GM21786 (cell line): ENCODE measurements around the gene LIMCH1.

Source experiments
- ATAC-seq: cut with Tn5 transposase; IDR thresholded peaks from one replicate; pipeline ENCODE4 v1.9.1; 2021; ENCODE audit not compliant: unreplicated experiment

Gene LIMCH1

DNA sequence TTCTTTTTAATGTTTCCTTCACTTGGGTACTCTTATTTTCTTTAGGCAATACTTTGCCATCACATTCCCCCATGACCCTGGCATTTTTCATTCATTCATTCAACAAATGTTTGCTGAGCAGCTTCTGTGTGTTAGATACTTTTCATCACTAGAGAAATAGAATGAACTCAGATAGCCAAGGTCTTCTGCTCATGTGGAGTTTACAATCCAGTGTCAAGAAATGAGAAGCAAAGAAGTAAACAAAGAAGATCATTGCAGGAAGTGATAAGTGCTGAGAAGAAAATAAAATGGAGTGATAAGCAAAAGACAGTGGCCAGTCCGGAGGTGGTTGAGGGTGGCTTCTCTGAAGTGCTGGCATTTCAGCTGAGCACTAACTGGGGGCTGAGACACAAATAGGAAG, 63.1 kb downstream of the LIMCH1 start:
- no peak for ATAC-seq

DNA sequence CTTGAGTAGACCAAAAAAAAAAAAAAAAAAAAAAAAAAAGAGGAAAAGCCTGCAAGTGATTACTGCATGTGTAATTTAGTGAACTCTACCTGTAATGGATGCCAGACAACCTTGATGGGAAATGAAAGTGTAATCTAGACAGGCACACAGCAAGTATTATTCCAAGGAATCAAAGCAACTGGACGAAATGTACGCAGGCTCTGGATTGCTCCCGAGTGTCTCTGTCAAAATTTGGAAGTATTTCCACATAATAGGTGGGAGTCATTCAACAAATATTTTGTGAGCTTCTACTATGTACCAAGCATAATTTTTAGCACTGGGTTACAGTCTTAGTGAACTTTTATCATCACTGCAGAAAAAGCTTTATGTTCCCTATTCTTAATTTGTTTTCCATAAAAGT, 64.2 kb downstream of the LIMCH1 start:
- ATAC-seq: no peak

DNA sequence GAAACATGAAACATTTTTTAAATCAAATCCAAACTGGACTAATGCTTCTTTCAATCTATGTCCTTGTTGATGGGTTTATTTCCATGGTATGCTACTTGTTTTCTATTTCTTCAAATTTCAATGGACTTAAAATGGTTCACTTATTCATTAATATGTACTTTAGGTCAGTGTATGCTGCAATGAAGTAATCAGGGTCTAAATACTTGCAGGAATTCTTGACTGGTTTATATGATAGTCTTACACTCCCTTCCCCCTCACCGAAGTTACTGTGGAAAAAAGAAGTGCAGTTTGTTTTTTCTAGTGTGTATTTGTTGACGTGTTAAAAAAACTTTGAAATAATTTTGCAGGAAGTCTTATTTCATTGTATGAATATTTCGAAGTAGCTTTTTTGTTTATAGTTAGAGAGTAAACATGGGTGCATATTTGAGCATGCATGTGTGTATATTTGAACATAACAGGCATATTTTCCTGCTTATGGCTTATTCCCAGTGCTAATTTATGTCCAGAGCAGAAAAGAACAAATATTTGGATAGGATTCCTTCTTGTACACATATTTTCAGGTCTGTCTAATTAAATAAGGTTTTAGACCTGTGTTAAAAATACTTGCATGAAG, 65.0 kb downstream of the LIMCH1 start:
- ATAC-seq: no peak

DNA sequence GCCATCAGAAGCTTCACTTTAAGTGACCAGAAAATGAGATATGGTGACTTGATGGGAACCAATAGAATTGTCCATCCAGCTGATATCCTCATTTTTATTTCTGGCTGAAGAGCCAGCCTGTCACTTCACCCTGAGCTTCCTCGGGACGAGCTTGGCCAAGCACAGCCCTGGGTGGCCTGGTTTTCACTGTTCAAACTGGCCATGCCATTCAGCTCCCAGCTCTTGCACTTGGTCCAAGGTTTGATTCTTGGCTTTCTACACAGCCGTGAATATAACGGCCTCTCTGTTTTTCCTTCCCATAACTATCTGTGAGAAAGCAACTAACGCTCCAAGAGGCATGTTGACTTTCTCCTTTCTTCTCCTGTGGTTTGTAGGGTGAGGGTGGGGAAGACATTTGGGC, 71.9 kb downstream of the LIMCH1 start:
- no peak for ATAC-seq

DNA sequence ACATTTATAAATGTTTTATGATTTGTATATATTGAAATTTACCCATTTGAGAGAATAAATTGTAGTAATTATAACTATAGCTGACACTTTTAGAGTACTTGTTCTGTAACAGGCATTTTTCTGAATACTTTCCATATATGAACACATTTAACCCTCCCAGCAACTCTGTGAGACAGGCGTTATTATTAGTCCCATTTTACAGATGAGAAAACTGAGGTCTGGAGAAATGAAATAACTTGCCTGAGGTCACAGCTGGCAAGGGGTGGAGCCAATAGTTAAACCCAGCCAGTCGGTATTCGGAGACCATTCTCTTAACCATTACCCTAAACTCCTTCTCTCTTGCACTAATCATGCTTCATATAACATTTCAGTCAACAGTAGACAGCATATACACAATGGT, 72.5 kb downstream of the LIMCH1 start:
- ATAC-seq: no peak

DNA sequence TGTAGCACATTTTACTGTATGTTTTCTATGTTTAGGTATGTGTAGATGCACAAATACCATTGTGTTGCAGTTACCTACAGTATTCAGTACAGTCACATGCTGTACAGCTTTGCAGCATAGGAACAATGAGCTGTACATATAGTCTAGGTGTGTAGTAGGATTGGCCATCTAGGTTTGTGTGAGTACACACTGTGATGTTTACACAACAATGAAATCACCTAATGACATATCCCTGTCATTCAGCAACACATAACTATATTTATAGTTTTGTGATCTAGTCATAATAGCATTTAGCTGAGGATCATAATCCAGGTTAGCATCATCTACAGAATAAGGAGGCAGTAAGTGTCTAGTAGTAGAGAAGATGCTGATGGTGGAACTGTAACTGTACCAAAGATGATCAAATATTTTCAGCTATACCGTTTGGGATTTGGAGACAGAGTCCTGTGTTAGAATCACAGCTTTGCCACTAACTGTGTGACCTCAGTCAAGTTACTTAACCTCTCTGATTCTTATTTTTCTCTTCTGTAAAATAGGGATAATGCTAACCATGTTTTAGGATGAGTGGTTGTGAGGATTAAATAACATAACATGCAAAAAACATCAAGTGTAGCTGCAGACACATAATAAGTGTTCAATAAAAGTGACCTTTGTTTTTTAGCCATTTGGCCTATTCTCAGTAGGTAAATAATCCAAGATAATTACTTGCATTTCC, 73.3 kb downstream of the LIMCH1 start:
- no peak for ATAC-seq

DNA sequence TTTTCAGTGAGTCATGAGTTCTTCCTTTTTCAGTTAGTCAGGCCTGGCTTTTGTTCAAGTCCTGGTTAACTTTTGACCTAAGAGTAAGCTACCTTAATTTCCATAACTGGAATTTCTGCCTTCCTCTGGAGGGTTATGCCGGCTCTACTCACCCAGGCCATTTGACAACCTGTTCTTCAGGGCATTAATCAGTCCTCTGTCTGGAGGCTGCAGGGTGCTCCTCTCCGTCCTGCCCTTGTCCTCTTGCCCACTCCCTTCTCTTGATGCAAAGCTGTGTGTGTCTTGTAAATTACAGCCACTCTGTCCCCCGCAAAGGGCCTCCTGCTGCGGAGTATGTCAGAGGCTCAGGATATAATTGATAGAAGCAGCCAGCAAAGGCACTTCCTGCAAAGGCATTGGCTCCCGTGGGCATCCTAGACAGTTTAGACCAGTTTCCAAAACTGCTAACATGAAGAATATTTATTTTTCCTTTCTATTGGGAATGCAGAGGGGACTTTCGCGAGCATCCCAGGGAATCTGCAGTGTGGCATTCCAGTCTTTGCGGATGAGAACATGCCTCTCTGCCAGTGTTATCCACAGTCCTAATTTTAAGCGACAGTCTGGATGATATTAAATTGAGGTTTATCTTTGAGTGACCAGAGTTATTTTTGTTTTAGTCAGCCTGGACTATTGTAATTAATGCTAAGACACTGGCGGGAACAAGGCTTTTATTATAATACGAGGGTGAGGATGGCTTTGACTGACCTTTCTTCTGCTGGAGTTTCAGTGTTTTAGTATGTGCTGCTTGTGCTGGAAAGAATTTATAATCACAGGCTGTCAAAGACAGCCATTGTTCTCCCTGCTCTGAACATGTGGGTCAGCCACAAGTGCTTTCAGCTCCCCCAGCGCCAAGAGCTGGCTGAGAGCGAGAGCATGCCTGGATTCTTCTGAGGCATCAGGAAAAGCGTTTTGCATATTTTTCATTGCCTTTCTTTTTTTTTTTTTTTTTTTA, 74.2 kb downstream of the LIMCH1 start:
- no peak for ATAC-seq

DNA sequence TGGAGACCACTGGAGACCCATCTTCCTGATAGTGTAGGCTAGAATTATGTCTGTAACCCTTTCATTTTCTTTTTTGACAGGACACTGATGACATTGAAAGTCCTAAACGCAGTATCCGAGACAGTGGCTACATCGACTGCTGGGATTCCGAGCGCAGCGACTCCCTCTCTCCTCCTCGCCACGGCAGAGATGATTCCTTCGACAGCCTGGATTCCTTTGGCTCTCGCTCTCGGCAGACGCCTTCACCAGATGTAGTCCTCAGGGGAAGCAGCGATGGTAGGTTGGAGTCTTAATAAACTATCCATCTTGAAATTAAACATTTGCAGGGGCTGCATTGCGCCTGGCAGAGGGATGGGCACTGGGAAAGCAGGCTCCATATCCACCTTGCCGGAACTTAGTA, 75.4 kb downstream of the LIMCH1 start:
- ATAC-seq: no peak

DNA sequence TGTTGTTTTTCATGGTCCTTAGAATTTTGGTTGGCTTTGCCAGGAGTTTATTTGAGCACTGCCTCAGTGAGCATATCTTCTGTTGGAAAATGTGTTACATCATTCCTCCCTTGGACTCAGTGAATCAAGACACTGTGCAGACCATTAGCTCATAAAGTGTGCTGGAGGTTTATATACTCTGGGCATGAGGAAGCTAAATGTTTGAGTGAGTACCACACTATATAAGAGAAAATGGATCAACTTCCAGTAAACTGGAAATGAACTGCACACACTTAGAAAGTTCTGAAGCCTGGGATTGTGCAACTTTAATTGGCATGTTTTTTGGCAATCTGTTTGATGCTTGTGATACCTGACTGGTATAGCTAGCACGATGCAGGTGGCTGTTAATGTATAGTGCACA, 75.9 kb downstream of the LIMCH1 start:
- no peak for ATAC-seq

DNA sequence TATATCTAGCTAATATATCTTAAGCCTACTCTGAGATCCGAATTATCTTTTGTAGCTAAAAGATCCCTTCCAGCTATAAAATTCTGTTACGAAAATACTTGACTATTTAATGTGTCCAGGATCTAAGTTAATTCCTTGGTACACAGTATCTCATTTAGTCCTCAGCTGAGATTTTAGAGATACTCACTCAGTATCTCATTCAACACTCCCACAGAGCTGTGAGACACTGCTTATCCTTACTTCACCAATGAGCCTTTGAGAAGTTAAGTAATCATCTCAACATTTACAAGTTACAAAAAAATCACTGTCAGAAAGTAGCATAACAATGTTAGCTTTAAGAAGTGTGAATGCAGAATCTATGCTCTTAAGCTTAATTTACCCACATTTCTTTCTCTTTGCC, 76.6 kb downstream of the LIMCH1 start:
- no peak for ATAC-seq

DNA sequence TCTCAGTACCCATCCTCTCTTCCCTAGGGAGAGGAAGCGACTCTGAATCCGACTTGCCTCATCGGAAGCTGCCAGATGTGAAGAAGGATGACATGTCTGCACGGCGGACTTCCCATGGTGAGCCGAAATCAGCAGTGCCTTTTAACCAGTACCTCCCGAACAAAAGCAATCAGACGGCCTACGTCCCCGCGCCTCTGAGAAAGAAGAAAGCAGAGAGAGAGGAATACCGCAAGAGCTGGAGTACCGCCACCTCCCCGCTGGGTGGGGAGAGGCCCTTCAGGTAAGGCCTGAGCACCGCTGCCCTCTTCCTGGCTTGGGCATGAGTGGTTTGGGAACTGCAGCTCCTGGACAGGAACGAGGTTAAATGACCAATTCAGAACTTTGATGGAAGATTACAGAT, 81.2 kb downstream of the LIMCH1 start:
- ATAC-seq: no peak

DNA sequence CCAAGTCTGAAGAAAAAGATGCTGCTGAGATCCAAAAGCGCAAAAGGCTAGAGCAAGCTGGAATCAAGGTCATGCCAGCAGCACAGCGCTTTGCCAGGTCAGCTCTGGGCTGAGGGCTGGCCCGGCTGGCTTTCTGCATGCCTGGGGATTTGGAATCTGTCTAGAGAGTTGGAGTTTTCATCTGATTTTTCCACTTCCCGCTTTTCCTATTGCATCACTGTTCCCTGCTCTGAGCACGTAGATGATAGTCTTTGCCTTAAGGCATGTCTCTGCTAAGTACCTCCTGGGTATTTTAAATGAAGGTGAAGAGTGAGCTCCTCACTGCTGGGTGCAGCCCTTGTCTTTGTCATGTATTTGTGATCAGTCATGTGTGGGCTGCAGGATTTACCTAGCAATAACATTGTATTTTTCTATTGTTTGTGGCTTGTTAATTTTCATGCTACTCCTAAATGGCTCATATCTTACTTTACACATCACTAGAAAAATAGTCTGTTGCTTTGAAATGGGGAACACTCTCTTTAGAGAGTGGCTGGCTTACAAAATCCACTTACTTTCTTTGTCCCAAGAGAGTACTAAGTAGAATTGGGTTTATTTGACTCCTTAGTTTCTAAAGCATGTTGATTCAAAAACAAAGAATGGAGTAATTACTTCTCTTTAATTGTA, 82.8 kb downstream of the LIMCH1 start:
- ATAC-seq: no peak

DNA sequence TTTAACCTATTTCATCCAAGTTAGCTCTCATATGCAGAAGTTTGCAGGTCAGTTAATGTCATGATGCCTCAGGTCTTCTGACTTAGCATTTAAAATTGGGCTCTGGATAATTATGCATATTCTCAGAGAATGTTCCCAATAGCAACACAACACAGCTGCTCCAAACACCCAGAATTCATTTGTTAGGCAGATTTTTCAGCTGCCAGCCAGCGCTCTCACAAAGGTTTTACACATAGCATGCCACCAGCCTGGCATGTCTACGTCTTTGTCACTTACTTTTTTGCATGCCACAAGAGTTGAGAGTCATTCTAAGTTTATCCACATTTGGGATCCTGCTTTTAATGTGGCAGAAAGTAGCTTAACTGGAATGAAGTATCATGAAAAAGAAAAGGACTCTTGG, 84.8 kb downstream of the LIMCH1 start:
- no peak for ATAC-seq

DNA sequence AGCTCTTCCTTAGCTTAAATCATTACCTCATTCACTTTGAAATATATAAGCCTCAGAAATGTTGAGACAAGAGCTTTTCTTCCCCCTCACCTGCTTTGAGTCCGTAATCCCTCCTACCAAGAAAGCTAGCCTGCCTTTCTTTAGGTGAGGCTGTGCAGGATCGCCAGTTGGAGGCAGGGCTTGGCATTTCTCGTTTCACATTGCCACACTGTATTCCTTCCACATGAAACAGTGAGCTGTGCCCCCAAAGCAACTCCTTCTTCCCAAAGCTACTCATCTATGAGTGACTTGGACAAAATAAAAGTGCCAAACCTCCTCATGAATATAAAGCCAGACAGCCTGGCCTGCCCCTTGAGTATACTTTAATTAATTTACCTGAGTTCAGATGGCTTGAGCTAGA, 86.8 kb downstream of the LIMCH1 start:
- no peak for ATAC-seq

DNA sequence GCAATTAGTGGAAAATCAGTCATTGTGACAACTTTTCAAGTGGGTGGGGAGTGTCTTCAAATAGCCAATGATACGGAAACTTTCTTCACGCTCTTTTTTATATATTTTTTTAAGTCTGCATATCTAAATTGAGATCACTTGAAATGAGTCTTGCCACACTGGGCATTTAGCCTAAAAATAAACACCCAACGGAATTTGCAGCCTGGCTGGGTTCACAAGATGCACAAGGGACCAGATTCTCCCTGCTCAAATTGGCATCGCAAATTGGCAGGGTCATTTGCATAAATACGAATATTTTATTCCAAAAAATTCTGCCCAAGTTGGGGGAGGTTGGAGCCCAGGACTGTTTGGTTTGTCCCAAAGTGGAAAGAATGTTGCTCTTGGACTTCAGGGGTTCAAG, 87.6 kb downstream of the LIMCH1 start:
- no peak for ATAC-seq

DNA sequence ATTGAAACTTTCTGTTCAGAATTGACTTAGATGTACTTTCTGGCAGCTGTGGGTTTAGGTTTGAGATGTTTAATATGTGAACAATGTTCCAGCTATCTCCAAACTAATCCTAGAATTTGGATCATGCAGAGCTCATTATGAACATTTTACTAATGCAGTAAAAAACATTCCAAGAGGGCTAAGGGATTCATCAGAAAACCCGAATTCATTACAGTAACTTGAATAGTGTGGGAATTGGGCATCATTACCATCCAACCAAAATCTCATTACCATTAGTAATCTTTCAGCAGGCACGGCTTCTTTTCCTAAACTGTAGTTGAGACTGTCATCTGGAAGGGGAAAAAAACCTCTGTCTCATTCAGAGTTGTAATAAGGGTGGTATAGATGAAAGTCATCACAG, 91.0 kb downstream of the LIMCH1 start:
- ATAC-seq: no peak

DNA sequence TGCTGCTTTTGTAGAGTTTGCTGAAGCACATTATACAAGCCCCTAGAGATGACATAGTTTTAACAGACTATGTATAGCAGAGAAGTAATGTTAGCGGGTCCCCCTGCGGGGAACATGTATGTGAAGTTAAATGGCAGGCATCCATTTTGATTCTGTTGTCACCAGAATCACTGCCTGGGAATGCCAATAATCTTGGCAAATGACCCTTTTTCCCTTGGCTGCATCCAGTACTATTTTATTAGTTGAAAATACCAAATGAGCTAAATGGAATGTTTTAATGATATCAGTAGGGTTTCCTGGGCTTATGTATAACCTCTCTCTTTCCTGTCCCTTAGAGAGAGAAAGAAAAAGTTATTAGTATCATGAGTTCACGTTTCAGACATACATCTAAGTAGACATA, 93.6 kb downstream of the LIMCH1 start:
- ATAC-seq: no peak

DNA sequence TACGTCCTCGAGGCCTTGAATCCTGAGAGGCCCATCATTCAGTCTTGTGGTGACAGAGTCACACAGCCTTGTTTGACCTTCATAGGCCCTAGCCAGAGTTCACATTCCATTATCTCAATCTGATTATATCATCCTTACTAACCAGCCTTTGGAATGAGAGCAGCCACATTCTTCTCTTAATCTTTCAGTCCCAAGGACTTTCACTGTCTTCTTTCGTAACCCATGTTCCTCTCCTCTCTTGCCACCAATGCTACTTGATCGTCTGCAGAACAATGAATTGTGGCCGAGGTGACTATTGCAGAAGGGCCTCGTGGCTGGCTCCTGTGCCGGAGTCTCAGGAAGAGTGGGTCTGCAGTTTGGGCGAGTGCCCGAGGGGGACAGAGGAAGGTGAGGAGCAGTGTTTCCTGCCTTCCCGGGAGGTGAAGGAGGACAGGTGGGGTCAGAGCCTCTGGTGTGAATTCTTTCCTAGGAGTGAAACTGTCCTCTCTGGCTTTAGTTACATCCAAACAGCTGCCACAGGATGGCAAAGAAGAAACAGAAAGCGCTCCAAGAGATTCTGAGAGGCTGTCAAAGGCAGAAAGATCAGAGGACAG, 94.6 kb downstream of the LIMCH1 start:
- no peak for ATAC-seq

DNA sequence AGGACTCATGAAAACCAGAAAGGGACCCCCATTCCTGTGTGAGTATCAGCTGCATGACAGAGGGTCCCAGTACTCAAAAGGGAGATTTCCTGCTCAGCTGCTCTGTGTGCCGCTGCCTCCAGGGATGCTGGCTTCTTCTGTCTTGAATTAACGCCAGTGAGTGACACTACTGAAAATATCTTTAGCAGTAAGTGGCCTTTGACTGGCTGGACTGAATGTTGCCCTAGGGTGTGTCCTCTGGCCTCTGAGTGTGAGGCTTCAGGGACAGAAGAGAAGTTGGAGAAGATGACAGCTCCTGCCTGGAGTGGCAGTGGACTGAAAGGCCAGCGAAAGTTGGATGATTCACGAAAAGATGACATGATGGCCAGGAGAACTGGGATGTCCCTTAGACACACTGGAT, 95.4 kb downstream of the LIMCH1 start:
- ATAC-seq: no peak

DNA sequence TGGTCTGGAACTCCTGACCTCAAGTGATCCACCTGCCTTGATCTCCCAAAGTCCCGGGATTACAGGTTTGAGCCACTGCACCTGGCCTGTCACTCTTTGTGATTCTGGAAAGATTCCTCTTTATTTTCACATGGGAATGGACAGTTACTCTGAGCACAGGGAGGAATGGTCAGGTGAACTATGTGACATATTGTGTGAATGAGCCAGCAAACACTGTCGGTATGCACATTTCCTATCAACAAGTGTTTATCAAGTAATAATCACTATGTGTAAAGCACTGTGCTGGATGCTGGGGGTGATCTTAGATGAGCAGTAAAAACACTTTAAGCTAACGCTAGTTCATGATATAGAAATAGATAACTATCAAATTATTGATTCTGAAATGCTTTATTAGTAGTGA, 97.5 kb downstream of the LIMCH1 start:
- ATAC-seq: no peak

DNA sequence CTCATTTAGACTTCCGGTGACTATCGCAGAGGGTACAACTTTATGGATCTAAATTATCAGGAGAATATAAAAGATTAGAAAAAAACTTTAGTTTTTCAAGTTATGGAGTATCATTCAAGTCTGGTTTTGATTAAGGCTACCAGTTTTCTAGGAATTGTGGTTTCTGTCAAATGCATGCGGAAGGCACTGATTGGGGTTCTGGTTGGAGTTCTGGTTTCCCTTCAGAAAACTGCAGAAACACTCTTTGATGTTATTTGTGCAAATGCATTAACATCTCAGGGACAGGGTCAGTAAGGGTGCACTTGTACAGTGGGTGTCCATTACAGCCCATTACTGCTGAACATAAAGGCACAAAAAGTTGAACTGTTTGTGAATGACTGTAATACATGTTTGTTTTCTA, 100.2 kb downstream of the LIMCH1 start:
- no peak for ATAC-seq
